Vagina (tissue), 2 donors: Measurements from ENCODE around the gene VMP1. TPM values are rescaled to one million over a fixed set of nuclear protein-coding genes. Genes with fewer than 3 reads are reported as not detected.

Experiments
- DNase-seq, 2 donors: peaks; one replicate each; pipeline ENCODE4 v3.0.0-alpha.2; 2017; ENCODE audit errors: extremely low spot score in 2 of 2
- H3K27ac ChIP-seq: fragments of 200-600 bp; sonication (generic); one replicate; pipeline ENCODE4 v1.5.1; 2019
- H3K27me3 ChIP-seq: fragments of 200-600 bp; sonication (generic); one replicate; pipeline ENCODE4 v1.5.1; 2019
- H3K36me3 ChIP-seq, 2 donors: fragments of 200-600 bp; sonication (generic); one replicate each; pipeline ENCODE4 v1.5.1; 2017 to 2019
- H3K4me1 ChIP-seq: fragments of 200-600 bp; sonication (generic); one replicate; pipeline ENCODE4 v1.5.1; 2019
- H3K4me3 ChIP-seq, 2 donors: fragments of 200-600 bp; sonication (generic); 1 replicate in 1 of 2; 2 replicates in 1 of 2; pipeline ENCODE4 v1.5.1; 2016 to 2019
- H3K9me3 ChIP-seq: fragments of 200-600 bp; sonication (generic); one replicate; pipeline ENCODE4 v1.5.1; 2019
- CTCF ChIP-seq, 3 experiments: fragments of 450-650 bp in 2 of 3; fragments of 200-600 bp in 1 of 3; sonication (generic) in 1 of 3; IDR thresholded peaks; one replicate each; pipeline ENCODE4 v1.5.1; 2017 to 2019; ENCODE audit warnings: antibody characterized with exemption in 3 of 3, mild to moderate bottlenecking in 2 of 3, moderate library complexity in 2 of 3
- POLR2A ChIP-seq, 2 donors: fragments of 450-650 bp; IDR thresholded peaks; one replicate each; pipeline ENCODE4 v1.6.1; 2017; ENCODE audit warnings: antibody characterized with exemption in 2 of 2, mild to moderate bottlenecking in 2 of 2, moderate library complexity in 2 of 2
- POLR2AphosphoS5 ChIP-seq, 2 donors: sonication (generic); formaldehyde crosslinking; IDR thresholded peaks; one replicate each; pipeline ENCODE4 v1.9.0; 2017; ENCODE audit warnings: antibody characterized with exemption in 2 of 2, mild to moderate bottlenecking in 2 of 2, low read depth in 1 of 2; ENCODE audit not compliant: insufficient read depth in 1 of 2
- intact Hi-C: fragments of 100-400 bp; cut with DNase I; formaldehyde crosslinking; loops from one replicate; pipeline ENCODE4 v1.15.1; 2023
- total RNA-seq: library from RNA; depleted of rRNA; stranded (reverse); fragments of >200 nt; gene quantifications from one replicate; pipeline ENCODE4 v1.2.3, GENCODE V29; 2016

The VMP1 gene
- total RNA-seq, 1 donor from 2014 or later: 380 TPM

- Histone ChIP-seq H3K9me3 (no peaks in the 10 kb centered on the region), H3K27me3 (no peaks in the 10 kb centered on the region), H3K36me3 (peaks cover 0 to 66% of the 10 kb centered on the region in 2 donors), H3K27ac (no peak overlapping the region), H3K4me3 (no peak overlapping the region), H3K4me1 (no peaks in the 10 kb centered on the region)
- no peak for TF ChIP-seq POLR2A (IDR thresholded peaks at IDR 0.05)
- no peak for TF ChIP-seq CTCF (IDR thresholded peaks at IDR 0.05)
- TF ChIP-seq POLR2AphosphoS5 (IDR thresholded peaks at IDR 0.05; ENCODE audit: insufficient read depth in 1 of 2, low read depth in 1 of 2): no peak
- intact Hi-C loops: no loop called here
- DNase-seq: no peak
Measured at GRCh38 chr17:59694344-59694743, 13.1 kb upstream of the VMP1 start.

GRCh38 chr17:59695945-59696681, 11.3 kb upstream of the VMP1 start:
- intact Hi-C loops: no loop called here
- H3K4me1 ChIP-seq: no peaks in the 10 kb centered on the region
- no peak overlapping the region for H3K27ac ChIP-seq
- peaks cover 0 to 58% of the 10 kb centered on the region in 2 donors for H3K36me3 ChIP-seq
- no peaks in the 10 kb centered on the region for H3K9me3 ChIP-seq
- no peaks in the 10 kb centered on the region for H3K27me3 ChIP-seq
- no peak overlapping the region for H3K4me3 ChIP-seq
- DNase-seq: no peak
- TF ChIP-seq POLR2AphosphoS5 (IDR thresholded peaks at IDR 0.05; ENCODE audit: insufficient read depth in 1 of 2, low read depth in 1 of 2): no peak
- TF ChIP-seq CTCF (IDR thresholded peaks at IDR 0.05): no peak
- no peak for TF ChIP-seq POLR2A (IDR thresholded peaks at IDR 0.05)

- DNase-seq: no peak
- TF ChIP-seq POLR2AphosphoS5 (IDR thresholded peaks at IDR 0.05; ENCODE audit: insufficient read depth in 1 of 2, low read depth in 1 of 2): no peak
- TF ChIP-seq POLR2A (IDR thresholded peaks at IDR 0.05): no peak
- Histone ChIP-seq H3K4me3 (no peak overlapping the region), H3K9me3 (no peaks in the 10 kb centered on the region), H3K27me3 (no peaks in the 10 kb centered on the region), H3K27ac (no peak overlapping the region), H3K36me3 (peaks cover 0 to 55% of the 10 kb centered on the region in 2 donors), H3K4me1 (no peaks in the 10 kb centered on the region)
- intact Hi-C loops: no loop called here
Measured at GRCh38 chr17:59696682-59697277, 10.7 kb upstream of the VMP1 start.

GRCh38 chr17:59698143-59698542, 9.3 kb upstream of the VMP1 start:
- intact Hi-C loops: no loop called here
- TF ChIP-seq POLR2A (IDR thresholded peaks at IDR 0.05) (no peak), CTCF (IDR thresholded peaks at IDR 0.05) (no peak), POLR2AphosphoS5 (IDR thresholded peaks at IDR 0.05; ENCODE audit: insufficient read depth in 1 of 2, low read depth in 1 of 2) (no peak)
- H3K36me3 ChIP-seq: peaks cover 0 to 48% of the 10 kb centered on the region in 2 donors

GRCh38 chr17:59699218-59699617, 8.2 kb upstream of the VMP1 start:
- Histone ChIP-seq H3K27ac (no peak overlapping the region), H3K4me3 (no peak overlapping the region), H3K4me1 (peaks cover 5% of the 10 kb centered on the region), H3K36me3 (peaks cover 0 to 41% of the 10 kb centered on the region in 2 donors), H3K9me3 (no peaks in the 10 kb centered on the region), H3K27me3 (no peaks in the 10 kb centered on the region)
- no peak for TF ChIP-seq POLR2A (IDR thresholded peaks at IDR 0.05)
- no peak for TF ChIP-seq POLR2AphosphoS5 (IDR thresholded peaks at IDR 0.05; ENCODE audit: insufficient read depth in 1 of 2, low read depth in 1 of 2)
- TF ChIP-seq CTCF (IDR thresholded peaks at IDR 0.05): no peak
- DNase-seq: no peak
- intact Hi-C loops: no loop called here

More at GRCh38 chr17:59698143-59698542, 9.3 kb upstream of the VMP1 start:
- no peaks in the 10 kb centered on the region for H3K9me3 ChIP-seq
- H3K4me3 ChIP-seq: no peak overlapping the region
- no peak for DNase-seq
- H3K27ac ChIP-seq: no peak overlapping the region
- no peaks in the 10 kb centered on the region for H3K27me3 ChIP-seq
- H3K4me1 ChIP-seq: no peaks in the 10 kb centered on the region
